ENCODE results near the gene TCF7L1. TPM values are rescaled to one million over a fixed set of nuclear protein-coding genes. Genes with fewer than 3 reads are reported as not detected.

The TCF7L1 gene
- total and polyA plus RNA-seq, 2 donors (not counting 3 experiments of a cell fraction or from before 2014, with no cell fraction given) = 9.6 to 17.4 TPM

GRCh38 chr2:85356186-85356585 is 223.0 kb downstream of the TCF7L1 start:
- TF ChIP-seq GATA2 (IDR thresholded peaks at IDR 0.05; ENCODE audit: insufficient read depth, insufficient read length, low read depth, low read length) = no peak
- TF ChIP-seq CTCF (IDR thresholded peaks at IDR 0.05; ENCODE audit: extremely low read depth in 1 of 2, insufficient read depth in 1 of 2, low read depth in 1 of 2, low read length in 2 of 2) = no peak
- no peak for TF ChIP-seq JUN (IDR thresholded peaks at IDR 0.05; ENCODE audit: borderline replicate concordance, insufficient read depth, insufficient read length, low read depth)
- no peak for TF ChIP-seq MAX (IDR thresholded peaks at IDR 0.05; ENCODE audit: insufficient read depth, insufficient read length)
- no peak for TF ChIP-seq FOS (IDR thresholded peaks at IDR 0.05; ENCODE audit: borderline replicate concordance, insufficient read depth, low read length)
- TF ChIP-seq MYC (IDR thresholded peaks at IDR 0.05; ENCODE audit: low read depth, low read length) = no peak
- dilution Hi-C loops (cut with MboI; ENCODE audit: extremely low pct_ligation_motif_present, low sequenced_read_pairs) = no loop called here
- Histone ChIP-seq H3K79me2 (ENCODE audit: control insufficient read depth, insufficient read depth, low read length) (peaks cover 17% of the 10 kb centered on the region), H3K4me1 (ENCODE audit: control insufficient read depth, extremely low read depth, insufficient read depth, low read length) (peaks cover 8% of the 10 kb centered on the region), H3K9ac (replicated peaks; ENCODE audit: extremely low read depth, insufficient read depth, low read length) (no peak overlapping the region), H3K36me3 (ENCODE audit: control insufficient read depth in 2 of 2, extremely low read depth in 1 of 2, insufficient read depth in 2 of 2, low read length in 2 of 2) (peaks cover 4 to 8% of the 10 kb centered on the region in 2 experiments), H3K27me3 (ENCODE audit: control insufficient read depth in 2 of 2, insufficient read depth in 2 of 2, low read length in 2 of 2) (no peaks in the 10 kb centered on the region), H4K20me1 (replicated peaks; ENCODE audit: control insufficient read depth, extremely low read depth, insufficient read depth, low read length) (no peaks in the 10 kb centered on the region), H3K4me3 (replicated peaks in 1 of 3; ENCODE audit: insufficient read depth in 1 of 3, low read depth in 1 of 3, low read length in 3 of 3) (no peak overlapping the region), H3K4me2 (ENCODE audit: insufficient read depth, low read length) (no peak overlapping the region), H3K27ac (ENCODE audit: insufficient read depth, low read depth, low read length) (no peak overlapping the region), H3K9me3 (replicated peaks; ENCODE audit: control insufficient read depth, insufficient read depth, low read length) (no peaks in the 10 kb centered on the region), H3K9me1 (replicated peaks; ENCODE audit: control insufficient read depth, extremely low read depth, insufficient read depth, low read length) (no peaks in the 10 kb centered on the region), H2AFZ (ENCODE audit: low read depth, low read length) (no peak overlapping the region)
- ChIA-PET POLR2A (no interaction called here), CTCF (interaction anchor here (0.6 to 1.5 kb wide), 3 partner anchors 9 to 296 kb away, joined by 3 to 4 read pairs (median 3); no protein-coding TSS in a partner anchor)
- no peak for FAIRE-seq
- DNase-seq (ENCODE audit: low read depth, low spot score) = no peak
- intact Hi-C loops (cut with micrococcal nuclease) = no loop called here
- BruUV-seq (replicated peaks) = no TSS peak

All from endothelial cell of umbilical vein (primary cell).